SJCRH30 (cell line): Measurements from ENCODE around the gene ZBED3. TPM values are rescaled to one million over a fixed set of nuclear protein-coding genes. Genes with fewer than 3 reads are reported as not detected.

Experiments used
- DNase-seq, 2 experiments: peaks; one replicate each; pipeline ENCODE4 v3.0.0-alpha.2; 2015 to 2020
- H3K27ac ChIP-seq: fragments of 250-450 bp; sonication (Bioruptor Pico); 2 replicates; pipeline ENCODE4 v1.5.1; 2020; ENCODE audit warnings: mild to moderate bottlenecking, moderate library complexity
- H3K27me3 ChIP-seq: fragments of 250-450 bp; sonication (Bioruptor Pico); 2 replicates; pipeline ENCODE4 v1.5.1; 2020; ENCODE audit warnings: mild to moderate bottlenecking, moderate library complexity
- H3K36me3 ChIP-seq: fragments of 250-450 bp; sonication (Bioruptor Pico); 2 replicates; pipeline ENCODE4 v1.5.1; 2020; ENCODE audit warnings: mild to moderate bottlenecking, moderate library complexity
- H3K4me1 ChIP-seq: fragments of 250-450 bp; sonication (Bioruptor Pico); 2 replicates; pipeline ENCODE4 v1.5.1; 2020; ENCODE audit warnings: mild to moderate bottlenecking, moderate library complexity
- H3K4me3 ChIP-seq: fragments of 250-450 bp; sonication (Bioruptor Pico); 2 replicates; pipeline ENCODE4 v1.5.1; 2020; ENCODE audit warnings: mild to moderate bottlenecking, moderate library complexity
- H3K9me3 ChIP-seq: fragments of 250-450 bp; sonication (Bioruptor Pico); replicated peaks from 2 replicates; pipeline ENCODE4 v1.5.1; 2020; ENCODE audit warnings: mild to moderate bottlenecking, moderate library complexity
- total RNA-seq: library from RNA; depleted of rRNA; stranded (reverse); fragments of >200 nt; shearing (Covaris generic); gene quantifications from 2 replicates; pipeline ENCODE4 v1.2.3, GENCODE V29; 2014; rRNA removed

The ZBED3 gene
- total RNA-seq, 1 experiment from 2014 or later = 3.8 TPM

DNA sequence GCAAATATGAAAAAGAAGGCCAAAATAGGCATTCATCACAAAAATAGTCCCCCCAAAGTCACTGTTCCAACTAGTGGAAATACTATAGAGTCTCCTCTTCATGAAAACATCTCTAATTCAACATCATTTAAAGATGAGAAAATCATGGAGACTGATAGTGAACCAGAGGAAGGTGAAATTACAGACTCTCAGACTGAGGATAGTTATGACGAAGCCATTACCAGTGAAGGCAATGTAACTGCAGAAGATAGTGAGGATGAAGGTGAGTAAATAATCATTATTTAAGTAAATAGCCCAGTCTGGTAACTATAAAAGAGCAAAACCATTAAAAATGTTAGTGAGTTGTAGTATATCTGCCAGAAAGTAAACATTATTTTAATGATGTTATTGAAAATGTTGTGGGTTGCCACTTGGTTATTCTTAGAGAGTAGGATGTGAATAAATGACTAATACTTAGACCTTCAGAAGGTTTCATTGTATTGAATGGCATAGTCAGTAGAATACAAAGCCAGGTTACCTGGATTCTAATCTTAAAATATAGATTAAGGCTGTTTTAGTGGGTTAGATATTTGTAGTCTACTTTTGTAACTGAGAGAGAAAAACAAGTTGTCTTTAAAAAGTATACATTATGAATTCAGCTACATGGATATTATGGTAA lies 40.5 kb downstream of the ZBED3 start:
- Histone ChIP-seq H3K36me3 (peaks cover 35% of the 10 kb centered on the region), H3K4me1 (no peaks in the 10 kb centered on the region), H3K9me3 (no peaks in the 10 kb centered on the region), H3K4me3 (no peak overlapping the region), H3K27ac (no peak overlapping the region), H3K27me3 (no peaks in the 10 kb centered on the region)
- DNase-seq = no peak

- H3K27me3 ChIP-seq = no peaks in the 10 kb centered on the region
- H3K27ac ChIP-seq = no peak overlapping the region
- H3K9me3 ChIP-seq = no peaks in the 10 kb centered on the region
- DNase-seq = no peak
- H3K4me3 ChIP-seq = no peak overlapping the region
- H3K4me1 ChIP-seq = no peaks in the 10 kb centered on the region
- peaks cover 18% of the 10 kb centered on the region for H3K36me3 ChIP-seq
Observed at GRCh38 chr5:77035950-77036349, 51.1 kb downstream of the ZBED3 start.

DNA sequence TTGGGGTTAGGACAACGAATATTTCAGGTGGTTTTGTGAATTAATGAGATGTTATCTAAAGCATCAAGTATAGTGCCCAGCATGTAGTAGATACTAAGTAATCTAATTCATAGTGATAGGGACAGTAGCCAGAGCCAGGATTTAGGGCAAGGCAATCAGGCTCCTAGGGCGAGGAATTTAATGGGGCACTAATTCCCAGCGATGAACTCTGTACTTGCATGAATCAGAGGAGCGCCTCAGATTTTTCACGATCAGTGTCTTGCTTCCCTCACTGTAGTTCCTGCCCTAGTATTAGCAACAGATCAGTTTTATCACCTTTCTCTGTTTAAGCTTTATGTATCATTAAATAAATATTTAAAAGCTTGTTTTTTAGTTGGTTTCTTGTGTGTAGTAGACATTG lies 53.7 kb downstream of the ZBED3 start:
- Histone ChIP-seq H3K4me1 (no peaks in the 10 kb centered on the region), H3K9me3 (peaks cover 12% of the 10 kb centered on the region), H3K27me3 (no peaks in the 10 kb centered on the region), H3K4me3 (no peak overlapping the region), H3K27ac (no peak overlapping the region), H3K36me3 (peaks cover 8% of the 10 kb centered on the region)
- no peak for DNase-seq

- no peak for DNase-seq
- Histone ChIP-seq H3K36me3 (peaks cover 3% of the 10 kb centered on the region), H3K4me1 (no peaks in the 10 kb centered on the region), H3K4me3 (no peak overlapping the region), H3K27ac (no peak overlapping the region), H3K9me3 (peaks cover 12% of the 10 kb centered on the region), H3K27me3 (no peaks in the 10 kb centered on the region)
Observed at GRCh38 chr5:77032635-77033034, 54.5 kb downstream of the ZBED3 start.

- H3K9me3 ChIP-seq = peaks cover 12% of the 10 kb centered on the region
- H3K4me3 ChIP-seq = no peak overlapping the region
- no peak for DNase-seq
- no peak overlapping the region for H3K27ac ChIP-seq
- H3K27me3 ChIP-seq = no peaks in the 10 kb centered on the region
- H3K36me3 ChIP-seq = no peaks in the 10 kb centered on the region; the same call in 1 of the 2 replicates
- H3K4me1 ChIP-seq = no peaks in the 10 kb centered on the region
Observed at GRCh38 chr5:77031891-77032290, 55.2 kb downstream of the ZBED3 start.

DNA sequence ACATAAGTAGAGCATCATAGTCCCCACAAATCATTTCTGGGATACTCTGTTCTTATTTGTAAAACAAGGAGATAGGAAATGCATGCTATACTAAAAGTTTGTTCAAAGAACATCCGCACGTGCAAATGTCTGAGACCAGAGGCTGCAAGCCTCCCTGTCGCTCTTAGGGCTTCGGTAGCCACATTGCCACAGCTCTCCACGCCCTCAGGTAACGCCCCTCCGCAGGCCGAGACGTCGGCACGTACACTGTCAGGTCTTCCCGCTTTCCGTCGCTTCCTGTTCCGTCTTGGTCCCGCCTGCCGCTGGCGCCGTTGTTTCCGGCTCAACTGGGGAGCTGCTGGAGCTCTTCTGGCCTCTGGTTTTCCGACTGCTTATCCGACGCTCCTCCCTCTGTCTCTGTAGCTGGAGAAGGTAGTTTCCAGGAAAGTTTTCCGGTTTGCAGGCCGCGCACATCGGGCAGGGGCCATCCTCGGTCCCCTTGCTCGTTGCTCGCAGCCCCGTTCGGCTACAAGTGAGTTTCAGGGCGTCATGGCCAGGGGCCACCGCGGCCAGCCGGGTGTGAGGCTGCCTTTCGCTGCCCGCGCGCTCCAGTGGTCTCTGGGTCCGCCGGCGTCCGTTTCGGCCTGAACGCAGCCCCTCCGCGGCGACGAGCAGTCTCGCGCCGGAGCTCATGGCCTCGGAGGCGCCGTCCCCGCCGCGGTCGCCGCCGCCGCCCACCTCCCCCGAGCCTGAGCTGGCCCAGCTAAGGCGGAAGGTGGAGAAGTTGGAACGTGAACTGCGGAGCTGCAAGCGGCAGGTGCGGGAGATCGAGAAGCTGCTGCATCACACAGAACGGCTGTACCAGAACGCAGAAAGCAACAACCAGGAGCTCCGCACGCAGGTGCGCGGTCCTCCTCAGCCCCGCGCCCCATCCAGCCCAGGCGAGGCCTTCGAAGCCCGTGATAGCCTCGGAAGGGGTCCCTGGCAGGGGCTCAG lies 56.7 kb downstream of the ZBED3 start, which contains the start of gene AGGF1:
TSS of gene AGGF1 (plus strand) at position 308 of the 975 bp plus-strand sequence. CDS start at position 671, 363 bp downstream.
- peak; percentile 95 to 96 for DNase-seq
- H3K27ac ChIP-seq = peak within 1 kb of the TSS; percentile 76
- peaks cover 12% of the 10 kb centered on the region for H3K9me3 ChIP-seq
- H3K4me1 ChIP-seq = no peaks in the 10 kb centered on the region
- H3K27me3 ChIP-seq = no peaks in the 10 kb centered on the region
- peak within 1 kb of the TSS; percentile 85 for H3K4me3 ChIP-seq
- no peaks in the 10 kb centered on the region; the same call in 1 of the 2 replicates for H3K36me3 ChIP-seq

- DNase-seq = peak in 1 of 2 experiments; percentile 2
- Histone ChIP-seq H3K36me3 (no peaks in the 10 kb centered on the region), H3K9me3 (peaks cover 12% of the 10 kb centered on the region), H3K27ac (peak overlapping the region; percentile 76; the same call in 1 of the 2 replicates), H3K4me3 (peak overlapping the region; percentile 85), H3K4me1 (no peaks in the 10 kb centered on the region), H3K27me3 (no peaks in the 10 kb centered on the region)
Observed at GRCh38 chr5:77029376-77029885, 57.7 kb downstream of the ZBED3 start.

DNA sequence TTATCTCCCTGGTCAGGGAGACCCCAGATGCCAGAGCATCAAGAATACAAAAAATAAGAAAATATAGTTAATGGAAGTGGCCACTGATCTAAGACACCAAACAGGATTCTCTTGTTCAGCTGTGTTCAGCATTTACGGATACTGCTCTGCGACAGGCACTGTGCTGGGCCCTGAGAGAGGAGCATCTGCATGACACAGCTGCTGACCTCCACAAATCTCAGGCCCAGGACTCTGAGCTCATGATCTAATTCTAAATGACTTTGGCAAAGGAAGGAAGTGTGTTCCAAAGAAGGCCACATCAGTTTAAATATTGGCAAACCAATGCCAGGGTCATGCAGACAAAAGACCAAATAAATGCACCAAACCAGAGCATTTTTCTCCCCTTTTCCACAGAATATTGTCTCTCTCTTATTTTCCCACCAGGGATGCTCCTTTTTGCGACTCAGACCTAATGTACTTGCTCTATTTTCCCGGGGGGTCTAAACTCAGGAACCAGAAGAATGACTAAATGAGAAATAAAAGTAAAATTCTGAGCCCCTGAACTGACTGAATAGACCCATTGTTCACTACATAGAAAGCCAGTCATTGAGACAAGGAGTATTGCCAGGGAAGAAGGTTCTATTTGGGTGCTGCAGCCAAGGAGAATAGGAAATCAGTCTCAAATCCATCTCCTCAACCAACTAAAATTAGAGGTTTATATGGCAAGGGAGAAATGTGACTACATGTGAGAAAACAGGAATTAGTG lies 58.3 kb downstream of the ZBED3 start:
- no peak overlapping the region for H3K27ac ChIP-seq
- peaks cover 12% of the 10 kb centered on the region for H3K9me3 ChIP-seq
- no peak for DNase-seq
- H3K36me3 ChIP-seq = no peaks in the 10 kb centered on the region
- H3K27me3 ChIP-seq = no peaks in the 10 kb centered on the region
- no peaks in the 10 kb centered on the region for H3K4me1 ChIP-seq
- no peak overlapping the region for H3K4me3 ChIP-seq

GRCh38 chr5:77024490-77024889 lies 62.6 kb downstream of the ZBED3 start:
- Histone ChIP-seq H3K4me1 (no peaks in the 10 kb centered on the region), H3K36me3 (no peaks in the 10 kb centered on the region), H3K27ac (no peak overlapping the region), H3K4me3 (no peak overlapping the region), H3K9me3 (peaks cover 9% of the 10 kb centered on the region), H3K27me3 (no peaks in the 10 kb centered on the region)
- no peak for DNase-seq

DNA sequence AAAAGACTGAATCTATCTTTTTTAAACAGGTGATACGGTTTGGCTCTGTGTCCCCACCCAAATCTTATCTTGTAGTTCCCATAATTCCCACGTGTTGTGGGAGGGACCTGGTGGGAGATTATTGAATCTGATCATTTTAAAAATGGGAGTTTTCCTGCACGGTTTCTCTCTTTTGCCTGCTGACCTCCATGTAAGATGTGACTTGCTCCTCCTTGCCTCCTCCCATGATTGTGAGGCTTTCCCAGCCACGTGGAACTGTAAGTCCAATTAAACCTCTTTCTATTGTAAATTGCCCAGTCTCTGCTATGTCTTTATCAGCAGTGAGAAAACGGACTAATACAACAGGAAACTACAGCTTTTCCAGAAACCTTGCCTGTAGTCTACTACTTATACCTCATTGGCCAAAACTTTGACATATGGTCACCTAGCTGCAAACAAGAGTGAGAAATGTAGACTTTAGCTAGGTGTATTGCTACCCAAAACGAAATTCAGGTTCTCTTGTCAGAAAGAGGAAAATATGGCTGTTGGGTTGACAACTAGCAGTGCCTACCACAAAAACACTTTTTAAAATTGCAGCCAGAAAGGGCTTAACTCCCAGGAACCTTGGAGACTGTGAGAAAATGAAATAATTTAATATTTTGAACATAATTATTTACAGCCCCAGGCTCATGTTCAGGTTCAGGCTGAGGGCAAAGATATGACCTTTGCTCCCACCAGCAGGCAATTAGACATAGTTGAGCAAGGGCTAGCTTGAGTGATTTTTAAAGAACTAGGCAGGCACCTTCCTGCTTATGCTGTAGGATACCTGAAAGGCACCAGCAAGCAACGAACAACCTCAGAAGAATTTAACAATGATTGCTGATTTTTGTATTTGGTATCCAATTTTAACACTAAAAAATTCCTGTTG lies 64.3 kb downstream of the ZBED3 start:
- Histone ChIP-seq H3K9me3 (no peaks in the 10 kb centered on the region; the same call in 1 of the 2 replicates), H3K27me3 (no peaks in the 10 kb centered on the region), H3K4me3 (no peak overlapping the region), H3K36me3 (no peaks in the 10 kb centered on the region), H3K27ac (no peak overlapping the region), H3K4me1 (no peaks in the 10 kb centered on the region)
- no peak for DNase-seq

Other genes with a start within 250 kb of the ZBED3 start
- not detected in 2 replicates for gene S100Z, start 237.3 kb downstream of the ZBED3 start, total RNA-seq
- gene CRHBP, start 134.2 kb downstream of the ZBED3 start, total RNA-seq = not detected in 2 replicates
- 22.9 and 25.4 TPM in 2 replicates for gene AGGF1, start 56.9 kb downstream of the ZBED3 start, total RNA-seq
- gene PDE8B, start 123.4 kb upstream of the ZBED3 start, total RNA-seq = 0.10 and 0.22 TPM in 2 replicates